NT2/D1 (cell line): ENCODE results near the gene CHCHD1.

Experiments
- DNase-seq: peaks from one replicate; pipeline ENCODE4 v3.0.0-alpha.2; 2011; ENCODE audit warnings: low read depth, low spot score
- H3K27me3 ChIP-seq: 2 replicates; pipeline ENCODE4 v1.6.0; 2011; ENCODE audit warnings: mild to moderate bottlenecking; ENCODE audit not compliant: insufficient read length, insufficient read depth
- H3K36me3 ChIP-seq: 2 replicates; pipeline ENCODE4 v1.6.1; 2011; ENCODE audit warnings: mild to moderate bottlenecking, low read length, mixed read lengths; ENCODE audit not compliant: insufficient read depth, insufficient read length
- H3K4me1 ChIP-seq: 2 replicates; pipeline ENCODE4 v1.5.1; 2011; ENCODE audit not compliant: insufficient read depth, insufficient read length
- H3K4me3 ChIP-seq: 2 replicates; pipeline ENCODE4 v1.5.1; 2011; ENCODE audit warnings: low read depth; ENCODE audit not compliant: insufficient read length
- H3K9ac ChIP-seq: 2 replicates; pipeline ENCODE4 v1.6.0; 2011; ENCODE audit warnings: low read depth; ENCODE audit not compliant: insufficient read length
- H3K9me3 ChIP-seq: 2 replicates; pipeline ENCODE4 v1.5.1; 2011; ENCODE audit warnings: mild to moderate bottlenecking, low read length; ENCODE audit not compliant: insufficient read depth
- SUZ12 ChIP-seq: IDR thresholded peaks from 2 replicates; pipeline ENCODE4 v1.6.1; 2011; ENCODE audit not compliant: insufficient read length, insufficient read depth; ENCODE audit errors: extremely low read depth
- YY1 ChIP-seq: IDR thresholded peaks from 2 replicates; pipeline ENCODE4 v1.6.1; 2011; ENCODE audit not compliant: insufficient read length, insufficient read depth
- ZNF274 ChIP-seq: IDR thresholded peaks from 2 replicates; pipeline ENCODE4 v1.6.1; 2011; ENCODE audit warnings: mild to moderate bottlenecking, low read depth, low read length

The CHCHD1 gene

GRCh38 chr10:73816917-73817729, 35.3 kb downstream of the CHCHD1 start:
- Histone ChIP-seq H3K36me3 (peaks cover 59% of the 10 kb centered on the region), H3K4me3 (no peak overlapping the region), H3K4me1 (peaks cover 7% of the 10 kb centered on the region), H3K9ac (no peak overlapping the region), H3K27me3 (no peaks in the 10 kb centered on the region), H3K9me3 (no peaks in the 10 kb centered on the region)
- DNase-seq, result no peak
- no peak for TF ChIP-seq SUZ12
- no peak for TF ChIP-seq YY1
- no peak for TF ChIP-seq ZNF274

- peaks cover 56% of the 10 kb centered on the region for H3K36me3 ChIP-seq
- H3K4me1 ChIP-seq, result peaks cover 7% of the 10 kb centered on the region
- no peak for DNase-seq
- no peaks in the 10 kb centered on the region for H3K27me3 ChIP-seq
- no peak overlapping the region for H3K4me3 ChIP-seq
- no peak overlapping the region for H3K9ac ChIP-seq
- TF ChIP-seq YY1 (no peak), SUZ12 (no peak), ZNF274 (no peak)
- no peaks in the 10 kb centered on the region for H3K9me3 ChIP-seq
These were observed 36.0 kb downstream of the CHCHD1 start for GRCh38 chr10:73817826-73818225.

- Histone ChIP-seq H3K36me3 (peaks cover 53% of the 10 kb centered on the region), H3K27me3 (no peaks in the 10 kb centered on the region), H3K9ac (no peak overlapping the region), H3K4me3 (no peak overlapping the region), H3K9me3 (no peaks in the 10 kb centered on the region), H3K4me1 (peaks cover 5% of the 10 kb centered on the region)
- no peak for DNase-seq
- TF ChIP-seq YY1 (no peak), ZNF274 (no peak), SUZ12 (no peak)
These were observed 36.6 kb downstream of the CHCHD1 start for GRCh38 chr10:73818402-73818801.

- peak overlapping the region; percentile 42 for H3K9ac ChIP-seq
These were observed 37.2 kb downstream of the CHCHD1 start for GRCh38 chr10:73819081-73819480.

GRCh38 chr10:73819513-73820093, 37.8 kb downstream of the CHCHD1 start:
- peaks cover 5% of the 10 kb centered on the region for H3K4me1 ChIP-seq
- peaks cover 56% of the 10 kb centered on the region for H3K36me3 ChIP-seq
- TF ChIP-seq YY1 (no peak), SUZ12 (no peak)
- H3K27me3 ChIP-seq, result no peaks in the 10 kb centered on the region
- H3K4me3 ChIP-seq, result no peak overlapping the region
- no peaks in the 10 kb centered on the region for H3K9me3 ChIP-seq
- H3K9ac ChIP-seq, result no peak overlapping the region
- no peak for DNase-seq

More at GRCh38 chr10:73819081-73819480, 37.2 kb downstream of the CHCHD1 start:
- DNase-seq, result no peak
- Histone ChIP-seq H3K4me1 (peaks cover 5% of the 10 kb centered on the region), H3K27me3 (no peaks in the 10 kb centered on the region), H3K4me3 (no peak overlapping the region), H3K36me3 (peaks cover 52% of the 10 kb centered on the region), H3K9me3 (no peaks in the 10 kb centered on the region)
- TF ChIP-seq ZNF274 (no peak), SUZ12 (no peak), YY1 (no peak)

- Histone ChIP-seq H3K36me3 (peaks cover 51% of the 10 kb centered on the region), H3K9me3 (no peaks in the 10 kb centered on the region), H3K9ac (no peak overlapping the region), H3K4me1 (peaks cover 3% of the 10 kb centered on the region), H3K27me3 (no peaks in the 10 kb centered on the region), H3K4me3 (no peak overlapping the region)
- no peak for TF ChIP-seq YY1
- TF ChIP-seq ZNF274, result no peak
- TF ChIP-seq SUZ12, result no peak
- DNase-seq, result no peak
These were observed 41.5 kb downstream of the CHCHD1 start for GRCh38 chr10:73823391-73823790.

GRCh38 chr10:73824146-73824725, 42.4 kb downstream of the CHCHD1 start:
- peaks cover 51% of the 10 kb centered on the region for H3K36me3 ChIP-seq

More at GRCh38 chr10:73824146-73824725, 42.4 kb downstream of the CHCHD1 start:
- Histone ChIP-seq H3K4me3 (no peak overlapping the region), H3K9me3 (no peaks in the 10 kb centered on the region), H3K4me1 (peaks cover 3% of the 10 kb centered on the region), H3K27me3 (no peaks in the 10 kb centered on the region), H3K9ac (no peak overlapping the region)
- DNase-seq, result no peak
- TF ChIP-seq SUZ12 (no peak), ZNF274 (no peak), YY1 (no peak)
